ENCODE data around the gene CGN. TPM values are rescaled to one million over a fixed set of nuclear protein-coding genes. Genes with fewer than 3 reads are reported as not detected.

The CGN gene
- total RNA-seq, 1 experiment from 2014 or later: 4.1 TPM

GRCh38 chr1:151524736-151525135 lies 13.5 kb downstream of the CGN start:
- DNase-seq (ENCODE audit: low read depth): no peak

GRCh38 chr1:151526735-151527525 lies 15.7 kb downstream of the CGN start:
- no peak for DNase-seq (ENCODE audit: low read depth)

GRCh38 chr1:151529211-151529702 lies 18.1 kb downstream of the CGN start:
- DNase-seq (ENCODE audit: low read depth): no peak

GRCh38 chr1:151529781-151530180 lies 18.6 kb downstream of the CGN start:
- DNase-seq (ENCODE audit: low read depth): no peak

GRCh38 chr1:151530461-151530860 lies 19.3 kb downstream of the CGN start:
- DNase-seq (ENCODE audit: low read depth): no peak

- no peak for DNase-seq (ENCODE audit: low read depth)
Observed at GRCh38 chr1:151533870-151534269, 22.7 kb downstream of the CGN start.

GRCh38 chr1:151534662-151535278 lies 23.6 kb downstream of the CGN start:
- DNase-seq (ENCODE audit: low read depth): peak; percentile 80

- DNase-seq (ENCODE audit: low read depth): no peak
Observed at GRCh38 chr1:151535326-151536271, 24.4 kb downstream of the CGN start.

GRCh38 chr1:151536499-151536898 lies 25.3 kb downstream of the CGN start:
- DNase-seq (ENCODE audit: low read depth): no peak

GRCh38 chr1:151537112-151537511 lies 25.9 kb downstream of the CGN start:
- DNase-seq (ENCODE audit: low read depth): peak; percentile 93

- peak; percentile 96 for DNase-seq (ENCODE audit: low read depth)
Observed at GRCh38 chr1:151539321-151540020, 28.3 kb downstream of the CGN start.

GRCh38 chr1:151540021-151540981 lies 29.1 kb downstream of the CGN start, which contains the start of gene TUFT1:
TUFT1 (plus strand) TSS chr1:151540309; CDS start chr1:151540367, 58 bp downstream.
- peak; percentile 96 for DNase-seq (ENCODE audit: low read depth)

GRCh38 chr1:151540982-151541377 lies 29.8 kb downstream of the CGN start:
- peak; percentile 46 for DNase-seq (ENCODE audit: low read depth)

GRCh38 chr1:151541752-151542151 lies 30.6 kb downstream of the CGN start:
- DNase-seq (ENCODE audit: low read depth): no peak

GRCh38 chr1:151542710-151543129 lies 31.5 kb downstream of the CGN start:
- DNase-seq (ENCODE audit: low read depth): peak; percentile 73

- DNase-seq (ENCODE audit: low read depth): no peak
Observed at GRCh38 chr1:151545542-151545941, 34.4 kb downstream of the CGN start.

GRCh38 chr1:151546011-151546925 lies 35.1 kb downstream of the CGN start:
- no peak for DNase-seq (ENCODE audit: low read depth)

GRCh38 chr1:151547119-151547899 lies 36.1 kb downstream of the CGN start:
- peak; percentile 95 for DNase-seq (ENCODE audit: low read depth)
